Lower leg skin (tissue), 3 donors: ENCODE measurements around the gene RNF121.

Experiments
- POLR2A ChIP-seq, 2 donors: fragments of 450-650 bp; IDR thresholded peaks; one replicate each; pipeline ENCODE4 v1.6.1; 2016 to 2017; ENCODE audit warnings: antibody characterized with exemption in 2 of 2, mild to moderate bottlenecking in 1 of 2, moderate library complexity in 1 of 2
- TF ChIP-seq, protein P1 (sequence below), 3 donors: fragments of 450-650 bp; IDR thresholded peaks; one replicate each; pipeline ENCODE4 v1.5.1; 2016; ENCODE audit warnings: antibody characterized with exemption in 3 of 3, mild to moderate bottlenecking in 3 of 3, moderate library complexity in 2 of 3

DNA sequence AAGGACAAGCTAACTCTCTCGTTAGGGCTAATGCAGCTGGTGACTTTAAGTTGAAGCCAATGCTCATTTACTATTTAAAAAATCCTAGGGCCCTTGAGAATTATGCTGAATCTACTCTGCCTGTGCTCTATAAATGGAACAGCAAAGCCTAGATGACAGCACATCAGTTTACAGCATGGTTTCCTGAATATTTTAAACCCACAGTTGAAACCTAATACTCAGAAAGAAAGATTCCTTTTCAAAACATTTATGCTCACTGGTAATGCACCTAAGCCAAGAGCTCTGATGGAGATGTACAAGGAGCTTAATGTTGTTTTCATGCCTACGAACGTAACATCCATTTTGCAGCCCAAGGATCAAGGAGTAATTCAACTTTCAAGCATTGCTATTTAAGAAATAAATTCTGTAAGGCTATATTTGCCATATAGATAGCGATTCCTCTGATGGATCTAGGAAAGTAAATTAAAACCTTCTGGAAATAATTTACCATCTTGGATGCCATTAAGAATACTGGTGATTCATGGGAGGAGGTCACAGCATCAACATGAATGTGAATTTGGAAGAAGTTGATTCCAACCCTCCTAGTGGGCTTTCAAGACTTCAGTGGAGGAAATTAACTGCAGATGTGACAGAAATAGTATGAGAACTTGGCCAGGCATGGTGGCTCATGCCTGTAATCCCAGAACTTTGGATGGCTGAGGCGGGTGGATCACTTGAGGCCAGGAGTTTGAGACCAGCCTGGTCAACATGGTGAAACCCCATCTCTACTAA, 14.9 kb upstream of the RNF121 start:
- TF ChIP-seq, protein P1, sequence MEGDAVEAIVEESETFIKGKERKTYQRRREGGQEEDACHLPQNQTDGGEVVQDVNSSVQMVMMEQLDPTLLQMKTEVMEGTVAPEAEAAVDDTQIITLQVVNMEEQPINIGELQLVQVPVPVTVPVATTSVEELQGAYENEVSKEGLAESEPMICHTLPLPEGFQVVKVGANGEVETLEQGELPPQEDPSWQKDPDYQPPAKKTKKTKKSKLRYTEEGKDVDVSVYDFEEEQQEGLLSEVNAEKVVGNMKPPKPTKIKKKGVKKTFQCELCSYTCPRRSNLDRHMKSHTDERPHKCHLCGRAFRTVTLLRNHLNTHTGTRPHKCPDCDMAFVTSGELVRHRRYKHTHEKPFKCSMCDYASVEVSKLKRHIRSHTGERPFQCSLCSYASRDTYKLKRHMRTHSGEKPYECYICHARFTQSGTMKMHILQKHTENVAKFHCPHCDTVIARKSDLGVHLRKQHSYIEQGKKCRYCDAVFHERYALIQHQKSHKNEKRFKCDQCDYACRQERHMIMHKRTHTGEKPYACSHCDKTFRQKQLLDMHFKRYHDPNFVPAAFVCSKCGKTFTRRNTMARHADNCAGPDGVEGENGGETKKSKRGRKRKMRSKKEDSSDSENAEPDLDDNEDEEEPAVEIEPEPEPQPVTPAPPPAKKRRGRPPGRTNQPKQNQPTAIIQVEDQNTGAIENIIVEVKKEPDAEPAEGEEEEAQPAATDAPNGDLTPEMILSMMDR (IDR thresholded peaks at IDR 0.05): no peak
- no peak for TF ChIP-seq POLR2A (IDR thresholded peaks at IDR 0.05)
